NOMO-1 treated with DMSO at 0.1 percent for 48 hours (cell line): ENCODE measurements around the gene FUT7.

Source experiments
- DNase-seq: peaks from one replicate; lab custom pipeline; 2025; ENCODE audit not compliant: unreplicated experiment; lab: John Stamatoyannopoulos, UW

The FUT7 gene

GRCh38 chr9:137019891-137020683 lies 11.8 kb downstream of the FUT7 start:
- DNase-seq: no peak

- DNase-seq: no peak
Observed at GRCh38 chr9:137018761-137019559, 12.9 kb downstream of the FUT7 start.

- no peak for DNase-seq
Observed at GRCh38 chr9:137017791-137018497, 13.9 kb downstream of the FUT7 start.

- DNase-seq: no peak
Observed at GRCh38 chr9:137017071-137017470, 14.8 kb downstream of the FUT7 start.

GRCh38 chr9:137016436-137016835 lies 15.5 kb downstream of the FUT7 start:
- DNase-seq: no peak

GRCh38 chr9:137015976-137016375 lies 15.9 kb downstream of the FUT7 start:
- no peak for DNase-seq

- no peak for DNase-seq
Observed at GRCh38 chr9:137015540-137015930, 16.4 kb downstream of the FUT7 start.

- no peak for DNase-seq
Observed at GRCh38 chr9:137014776-137015539, 16.9 kb downstream of the FUT7 start.

- DNase-seq: no peak
Observed at GRCh38 chr9:137014166-137014565, 17.7 kb downstream of the FUT7 start.

GRCh38 chr9:137013571-137013940 lies 18.3 kb downstream of the FUT7 start:
- no peak for DNase-seq

GRCh38 chr9:137012694-137013570 lies 19.0 kb downstream of the FUT7 start:
- no peak for DNase-seq

- DNase-seq: no peak
Observed at GRCh38 chr9:137011907-137012675, 19.8 kb downstream of the FUT7 start.

- DNase-seq: no peak
Observed at GRCh38 chr9:137011156-137011555, 20.7 kb downstream of the FUT7 start.

GRCh38 chr9:137009938-137010732 lies 21.8 kb downstream of the FUT7 start:
- no peak for DNase-seq

GRCh38 chr9:137009217-137009616 lies 22.7 kb downstream of the FUT7 start:
- DNase-seq: no peak

GRCh38 chr9:137008312-137008711 lies 23.6 kb downstream of the FUT7 start:
- no peak for DNase-seq

- DNase-seq: no peak
Observed at GRCh38 chr9:137007816-137008270, 24.0 kb downstream of the FUT7 start.

- no peak for DNase-seq
Observed at GRCh38 chr9:137007108-137007815, 24.6 kb downstream of the FUT7 start.
